DOHH2 (cell line): Measurements from ENCODE around the gene RBM44.

Source experiments
- H3F3A ChIP-seq: fragments of 200-600 bp; sonication (generic), shearing (Covaris generic); 2 replicates; pipeline ENCODE4 v1.6.0; 2016; ENCODE audit warnings: antibody characterized with exemption, mild to moderate bottlenecking; ENCODE audit not compliant: control insufficient read depth, insufficient read depth
- H3K27ac ChIP-seq: fragments of 200-600 bp; sonication (generic); 2 replicates; pipeline ENCODE4 v1.5.1; 2014; ENCODE audit warnings: low read depth, mild to moderate bottlenecking, low read length, moderate library complexity
- H3K27me3 ChIP-seq: fragments of 200-600 bp; sonication (generic); 2 replicates; pipeline ENCODE4 v1.6.1; 2014; ENCODE audit warnings: mild to moderate bottlenecking, low read length, mixed read lengths; ENCODE audit not compliant: control insufficient read depth
- H3K36me3 ChIP-seq: fragments of 200-600 bp; sonication (generic); 2 replicates; pipeline ENCODE4 v1.6.1; 2014; ENCODE audit warnings: mild to moderate bottlenecking, low read length, moderate library complexity, mixed read lengths; ENCODE audit not compliant: control insufficient read depth
- H3K4me1 ChIP-seq: fragments of 200-600 bp; sonication (generic); 2 replicates; pipeline ENCODE4 v1.6.1; 2014; ENCODE audit warnings: mild to moderate bottlenecking, low read length, mixed read lengths; ENCODE audit not compliant: control insufficient read depth
- H3K4me2 ChIP-seq: fragments of 200-600 bp; sonication (generic); 2 replicates; pipeline ENCODE4 v1.6.0; 2014; ENCODE audit warnings: mild to moderate bottlenecking, low read length, moderate library complexity
- H3K4me3 ChIP-seq: fragments of 200-600 bp; sonication (generic); 2 replicates; pipeline ENCODE4 v1.5.1; 2014; ENCODE audit warnings: mild to moderate bottlenecking, low read length, mixed read lengths
- H3K79me2 ChIP-seq: fragments of 200-600 bp; sonication (generic); 2 replicates; pipeline ENCODE4 v1.6.1; 2014; ENCODE audit warnings: mild to moderate bottlenecking, low read length, mixed read lengths; ENCODE audit not compliant: control insufficient read depth
- H3K9me2 ChIP-seq: fragments of 200-600 bp; sonication (generic); replicated peaks from 2 replicates; pipeline ENCODE4 v1.6.1; 2014; ENCODE audit warnings: mild to moderate bottlenecking, low read length, mixed read lengths; ENCODE audit not compliant: control insufficient read depth
- H3K9me3 ChIP-seq: fragments of 200-600 bp; sonication (generic); 2 replicates; pipeline ENCODE4 v1.6.1; 2014; ENCODE audit warnings: antibody characterized with exemption, low read length, mixed read lengths; ENCODE audit not compliant: control insufficient read depth, insufficient read depth
- H4K20me1 ChIP-seq: fragments of 200-600 bp; sonication (generic); 2 replicates; pipeline ENCODE4 v1.6.0; 2014; ENCODE audit warnings: low read depth, mild to moderate bottlenecking, antibody characterized with exemption, low read length, moderate library complexity; ENCODE audit not compliant: control insufficient read depth, insufficient read depth
- CTCF ChIP-seq: fragments of 200-600 bp; sonication (generic); IDR thresholded peaks from one replicate; pipeline ENCODE4 v1.5.1; 2014; ENCODE audit warnings: antibody characterized with exemption, mild to moderate bottlenecking, low read depth, low read length; ENCODE audit not compliant: poor library complexity, severe bottlenecking
- EZH2phosphoT487 ChIP-seq: fragments of 200-600 bp; sonication (generic); IDR thresholded peaks from 2 replicates; pipeline ENCODE4 v1.6.1; 2017; ENCODE audit warnings: borderline replicate concordance, mild to moderate bottlenecking, antibody characterized with exemption, low read length, moderate library complexity, mixed read lengths

RBM44 gene

GRCh38 chr2:237870126-237870525, 71.5 kb downstream of the RBM44 start:
- Histone ChIP-seq H3K9me3 (no peaks in the 10 kb centered on the region), H4K20me1 (no peaks in the 10 kb centered on the region), H3K4me1 (peaks cover 22% of the 10 kb centered on the region), H3K79me2 (no peaks in the 10 kb centered on the region), H3K9me2 (no peaks in the 10 kb centered on the region), H3F3A (no peaks in the 10 kb centered on the region), H3K4me2 (no peak overlapping the region), H3K4me3 (no peak overlapping the region), H3K27me3 (peaks cover 4% of the 10 kb centered on the region; the same call in 1 of the 2 replicates), H3K36me3 (no peaks in the 10 kb centered on the region), H3K27ac (no peak overlapping the region)
- TF ChIP-seq CTCF (no peak), EZH2phosphoT487 (no peak)

GRCh38 chr2:237870754-237871651, 72.4 kb downstream of the RBM44 start:
- TF ChIP-seq EZH2phosphoT487 (no peak), CTCF (no peak)
- Histone ChIP-seq H3K4me2 (no peak overlapping the region), H3K4me1 (peaks cover 22% of the 10 kb centered on the region), H4K20me1 (no peaks in the 10 kb centered on the region), H3K9me3 (no peaks in the 10 kb centered on the region), H3F3A (no peaks in the 10 kb centered on the region), H3K4me3 (no peak overlapping the region), H3K79me2 (no peaks in the 10 kb centered on the region), H3K27ac (no peak overlapping the region), H3K27me3 (peaks cover 4% of the 10 kb centered on the region; the same call in 1 of the 2 replicates), H3K9me2 (no peaks in the 10 kb centered on the region), H3K36me3 (no peaks in the 10 kb centered on the region)

GRCh38 chr2:237872178-237872887, 73.8 kb downstream of the RBM44 start:
- H3K36me3 ChIP-seq, result no peaks in the 10 kb centered on the region
- peaks cover 22% of the 10 kb centered on the region for H3K4me1 ChIP-seq
- H3K4me3 ChIP-seq, result no peak overlapping the region
- H3K27me3 ChIP-seq, result peaks cover 4% of the 10 kb centered on the region; the same call in 1 of the 2 replicates
- H4K20me1 ChIP-seq, result no peaks in the 10 kb centered on the region
- H3K27ac ChIP-seq, result no peak overlapping the region
- no peaks in the 10 kb centered on the region for H3K9me2 ChIP-seq
- H3K79me2 ChIP-seq, result no peaks in the 10 kb centered on the region
- TF ChIP-seq CTCF, result no peak
- TF ChIP-seq EZH2phosphoT487, result no peak
- H3K4me2 ChIP-seq, result no peak overlapping the region
- H3F3A ChIP-seq, result no peaks in the 10 kb centered on the region
- no peaks in the 10 kb centered on the region for H3K9me3 ChIP-seq
